Cerebellar nuclear complex (tissue), 1 donor: ENCODE results near the gene IGIP.
A peak's percentile ranks its signal among the peaks of the same experiment; 100 is the strongest.

Experiments
- DNase-seq, 2 experiments: peaks; one replicate each; lab custom pipeline; 2025; lab: John Stamatoyannopoulos, UW

The IGIP gene

GRCh38 chr5:140165101-140165922, 39.6 kb downstream of the IGIP start:
- DNase-seq: no peak

- no peak for DNase-seq
Observed at GRCh38 chr5:140165923-140166270, 40.2 kb downstream of the IGIP start.

- DNase-seq: no peak
Observed at GRCh38 chr5:140166911-140167310, 41.2 kb downstream of the IGIP start.

- DNase-seq: no peak
Observed at GRCh38 chr5:140168371-140168770, 42.6 kb downstream of the IGIP start.

- no peak for DNase-seq
Observed at GRCh38 chr5:140169410-140169809, 43.7 kb downstream of the IGIP start.

GRCh38 chr5:140172483-140172882, 46.7 kb downstream of the IGIP start:
- DNase-seq: no peak

- DNase-seq: no peak
Observed at GRCh38 chr5:140174014-140174413, 48.3 kb downstream of the IGIP start.

GRCh38 chr5:140174465-140175366, 49.0 kb downstream of the IGIP start, which contains the start of gene CYSTM1:
TSS of gene CYSTM1 (plus strand) at chr5:140175188. CDS start at chr5:140194466, 19,278 bp downstream.
- DNase-seq: peak; percentile 38 to 70

GRCh38 chr5:140175367-140176030, 49.8 kb downstream of the IGIP start:
- DNase-seq: no peak

- no peak for DNase-seq
Observed at GRCh38 chr5:140176031-140176387, 50.3 kb downstream of the IGIP start.

GRCh38 chr5:140178086-140178410, 52.3 kb downstream of the IGIP start:
- DNase-seq: no peak

- DNase-seq: no peak
Observed at GRCh38 chr5:140178482-140179116, 52.9 kb downstream of the IGIP start.
